ENCODE results near the gene WDR93.

Gene WDR93

DNA sequence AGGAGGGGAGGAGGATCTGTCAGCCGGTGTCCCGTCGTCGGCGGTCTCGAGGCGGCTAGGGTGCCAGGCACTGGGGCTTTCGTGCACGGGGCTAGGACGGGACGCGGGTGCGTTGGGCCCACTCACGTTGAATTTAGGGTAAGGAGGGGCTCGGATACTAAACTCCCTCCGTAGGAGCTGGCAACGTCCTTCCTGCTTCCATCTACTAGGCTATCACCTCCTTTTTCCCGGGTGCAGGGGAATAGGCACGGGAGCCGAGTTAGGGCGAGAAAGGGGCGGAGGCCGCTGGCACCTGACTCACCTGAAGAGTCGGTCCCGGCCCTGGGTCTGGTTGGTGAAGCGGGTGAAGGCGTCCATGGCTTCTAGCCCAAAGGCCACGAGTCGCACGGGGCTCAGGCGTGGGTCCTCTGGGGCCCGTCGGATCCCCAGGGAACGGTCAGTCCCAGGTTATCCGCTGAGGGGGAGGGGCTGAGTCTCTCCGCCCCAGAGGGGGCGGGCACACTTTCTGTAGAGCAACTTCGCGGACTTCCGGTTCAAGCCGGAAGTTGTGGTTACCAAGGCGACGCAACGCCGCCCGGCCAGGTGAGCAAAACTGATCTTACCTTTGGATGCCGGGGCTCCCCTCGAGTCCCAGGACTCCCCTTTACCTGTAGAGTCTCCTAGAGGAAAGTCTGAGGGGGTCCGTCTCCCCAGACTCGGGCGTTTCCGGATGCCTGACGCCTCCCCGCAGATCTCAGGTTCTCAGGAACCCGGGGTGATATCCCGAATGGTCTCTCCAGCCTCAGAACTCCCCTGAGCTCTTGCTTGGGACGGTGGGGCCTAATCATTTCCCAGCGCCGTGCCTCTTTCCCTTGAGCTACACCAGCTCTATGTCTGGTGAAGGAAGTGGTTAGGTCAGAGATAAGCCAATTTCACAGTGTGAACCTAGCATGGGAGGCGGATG, at the start of gene WDR93, which contains the start of gene PEX11A:
WDR93 (plus strand) TSS at position 536 of the 943 bp plus-strand sequence. CDS start 10,936 bp downstream, outside the sequence.
PEX11A (minus strand) TSS at position 479 of the 943 bp plus-strand sequence; CDS start at position 357, 122 bp downstream.
- peak; percentile 52 for DNase-seq

DNA sequence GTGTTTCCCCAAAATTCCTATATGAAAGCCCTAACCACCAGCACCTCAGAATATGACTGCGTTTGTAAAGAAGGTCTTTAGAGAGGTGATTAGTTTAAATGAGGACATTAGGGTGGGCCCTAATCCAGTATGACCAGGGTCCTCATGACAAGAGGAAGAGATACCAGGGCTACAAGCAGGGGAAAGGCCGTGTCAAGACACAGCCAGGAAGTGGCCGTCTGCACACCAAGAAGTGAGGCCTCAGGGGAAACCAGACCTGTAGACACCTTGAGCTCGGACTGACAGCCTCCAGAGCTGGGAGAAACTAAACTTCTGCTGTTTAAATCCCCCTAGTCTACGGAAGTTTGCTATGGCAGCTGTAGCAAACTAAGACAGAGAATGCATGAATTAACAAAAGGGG, 49.6 kb upstream of the WDR93 start:
- no peak for DNase-seq

DNA sequence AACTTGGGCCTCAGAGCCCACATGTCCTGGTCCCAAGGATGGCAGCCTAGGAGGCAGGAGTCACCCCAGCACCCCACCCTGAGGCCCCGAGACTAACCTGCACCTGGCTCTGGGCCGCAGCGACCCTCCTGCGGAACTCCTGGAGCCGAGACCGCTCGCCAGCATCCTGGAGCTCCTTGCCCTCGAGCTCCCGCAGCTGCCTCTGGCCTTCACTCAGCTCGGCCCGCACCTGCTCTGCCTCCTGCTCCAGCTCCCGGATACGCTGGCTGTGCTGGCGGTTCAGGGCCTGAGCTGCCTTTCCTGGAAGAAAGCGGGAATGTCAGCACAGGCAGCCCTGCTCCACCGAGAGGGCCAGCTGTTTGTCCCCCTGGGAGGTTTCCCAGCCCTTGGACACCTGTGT, 48.5 kb upstream of the WDR93 start:
- DNase-seq = no peak

DNA sequence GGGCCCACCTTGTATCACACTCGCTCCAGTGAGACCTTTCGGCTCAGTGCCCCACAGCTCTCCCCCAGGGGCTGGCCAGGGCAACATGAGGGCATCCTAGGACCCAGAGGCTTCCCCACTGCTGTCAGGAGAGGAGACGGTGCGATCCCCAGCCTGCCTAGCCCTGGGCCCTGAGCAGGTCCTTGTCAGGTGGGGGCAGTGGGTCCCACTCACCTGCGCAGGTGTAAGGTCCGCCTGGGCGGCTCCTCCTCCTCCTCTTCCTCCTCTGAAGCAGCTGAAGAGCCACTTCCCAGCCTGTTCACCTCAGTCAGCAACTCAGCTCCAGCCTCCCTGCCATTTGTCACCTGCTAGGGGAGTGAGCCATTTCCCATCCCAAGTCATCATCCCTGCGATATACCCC, 44.9 kb upstream of the WDR93 start:
- no peak for DNase-seq

DNA sequence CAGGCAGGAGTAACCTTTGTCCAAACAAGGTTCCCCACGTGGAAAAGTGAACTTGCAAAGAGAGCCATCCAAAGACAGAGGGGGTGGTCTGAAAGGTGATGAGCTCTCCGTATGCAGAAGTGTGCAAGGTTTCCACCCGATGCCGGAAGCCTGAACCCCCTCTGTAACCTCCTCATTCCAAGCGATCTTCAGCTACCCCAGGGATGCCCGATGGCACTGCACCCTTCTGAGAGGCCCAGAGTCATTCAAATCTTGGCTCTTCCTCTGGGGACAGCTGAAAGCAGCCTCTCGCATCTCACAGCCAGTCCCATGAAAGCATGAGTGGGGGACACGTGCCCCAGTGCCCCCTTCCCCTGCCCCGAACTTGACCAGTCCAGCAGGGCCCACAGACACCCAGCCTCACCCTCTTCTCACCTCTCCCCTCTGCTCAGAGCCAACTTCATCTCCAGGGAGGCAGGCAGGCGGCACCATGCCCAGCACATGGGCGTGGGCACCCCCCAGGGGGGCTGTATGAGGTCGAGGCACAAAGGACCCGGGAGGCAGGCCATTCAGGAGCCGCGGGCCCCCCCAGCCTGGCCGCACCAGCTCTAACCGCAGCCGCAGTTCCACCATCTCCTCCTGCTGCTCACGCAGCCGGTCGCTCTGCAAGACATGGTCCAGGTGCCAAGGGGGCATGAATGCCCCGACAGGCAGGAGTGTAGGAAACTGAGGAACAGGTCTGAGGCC, 44.0 kb upstream of the WDR93 start:
- no peak for DNase-seq

DNA sequence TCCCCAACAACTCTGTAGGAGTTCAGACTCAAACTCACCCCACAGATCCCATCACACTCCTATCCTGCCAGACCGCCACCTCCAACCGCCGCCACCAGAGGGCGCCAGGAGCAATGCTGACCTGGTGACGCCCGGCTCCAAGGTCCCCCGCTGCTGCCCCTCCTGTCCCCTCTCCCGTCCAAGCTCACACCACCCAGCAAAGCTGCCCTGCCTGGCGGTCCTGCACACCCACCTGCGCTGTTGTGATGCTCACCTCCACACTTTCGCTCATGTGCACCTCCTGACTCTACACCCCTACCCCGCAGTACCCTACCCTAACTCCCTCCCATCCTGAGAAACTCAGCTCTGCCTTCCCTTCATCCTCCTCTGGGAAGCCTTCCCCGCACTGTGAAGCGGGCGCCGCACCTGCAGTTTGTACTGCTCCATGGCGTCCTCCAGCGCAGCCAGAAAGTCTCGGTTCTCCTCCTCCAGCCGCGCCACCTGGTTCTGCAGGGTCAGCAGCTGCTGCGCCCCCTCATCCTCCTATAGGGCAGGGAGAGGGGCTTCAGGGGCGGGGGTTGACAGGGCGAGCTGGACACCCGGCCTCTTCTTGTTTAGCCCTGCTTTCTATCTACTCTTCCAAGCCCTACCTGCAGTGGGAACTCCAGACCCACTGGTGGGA, 43.3 kb upstream of the WDR93 start:
- peak; percentile 22 for DNase-seq

DNA sequence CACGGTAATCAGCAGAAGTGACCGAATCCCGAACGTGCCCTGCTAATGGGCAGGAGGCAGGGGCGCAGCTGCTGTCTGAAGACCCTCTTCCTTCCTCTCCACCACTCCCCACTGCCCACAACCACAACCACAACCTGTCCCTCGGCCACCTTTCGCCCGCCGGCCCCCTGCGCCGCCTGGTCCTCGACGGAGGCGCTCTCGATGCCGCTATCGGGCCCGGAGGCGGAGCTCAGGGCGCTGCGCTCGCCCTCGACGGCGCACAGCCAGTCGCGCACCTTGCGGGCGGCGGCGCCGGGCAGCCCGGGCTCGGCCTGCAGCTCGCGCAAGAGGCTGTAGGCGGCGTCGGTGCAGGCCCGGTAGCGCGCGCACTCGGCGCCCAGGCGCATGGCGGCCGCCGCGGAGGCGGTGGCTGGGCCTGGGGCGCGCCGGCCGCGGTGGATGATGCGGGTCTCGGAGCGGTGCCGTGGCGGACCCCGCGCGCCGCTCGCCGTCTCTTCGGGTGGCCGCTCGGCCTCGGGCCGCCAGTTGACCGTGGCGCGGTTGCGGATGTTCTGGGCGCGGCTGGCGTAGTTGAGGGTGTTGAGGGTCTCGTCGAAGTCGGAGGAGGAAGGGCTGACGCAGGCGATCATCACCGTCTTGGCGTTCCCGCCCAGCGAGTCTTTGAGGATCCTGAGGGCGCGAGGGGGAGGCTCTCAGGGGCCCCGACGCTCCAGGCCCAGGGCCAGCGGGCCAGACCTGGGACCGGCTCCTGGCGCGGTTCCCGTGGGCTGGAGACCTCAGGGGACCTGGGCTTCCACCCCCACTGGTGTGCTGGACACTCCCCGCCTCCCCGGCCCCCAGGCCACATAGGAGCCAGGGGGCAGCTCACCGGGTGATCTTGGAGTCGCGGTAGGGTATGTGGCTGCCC, 42.3 kb upstream of the WDR93 start:
- DNase-seq = no peak

DNA sequence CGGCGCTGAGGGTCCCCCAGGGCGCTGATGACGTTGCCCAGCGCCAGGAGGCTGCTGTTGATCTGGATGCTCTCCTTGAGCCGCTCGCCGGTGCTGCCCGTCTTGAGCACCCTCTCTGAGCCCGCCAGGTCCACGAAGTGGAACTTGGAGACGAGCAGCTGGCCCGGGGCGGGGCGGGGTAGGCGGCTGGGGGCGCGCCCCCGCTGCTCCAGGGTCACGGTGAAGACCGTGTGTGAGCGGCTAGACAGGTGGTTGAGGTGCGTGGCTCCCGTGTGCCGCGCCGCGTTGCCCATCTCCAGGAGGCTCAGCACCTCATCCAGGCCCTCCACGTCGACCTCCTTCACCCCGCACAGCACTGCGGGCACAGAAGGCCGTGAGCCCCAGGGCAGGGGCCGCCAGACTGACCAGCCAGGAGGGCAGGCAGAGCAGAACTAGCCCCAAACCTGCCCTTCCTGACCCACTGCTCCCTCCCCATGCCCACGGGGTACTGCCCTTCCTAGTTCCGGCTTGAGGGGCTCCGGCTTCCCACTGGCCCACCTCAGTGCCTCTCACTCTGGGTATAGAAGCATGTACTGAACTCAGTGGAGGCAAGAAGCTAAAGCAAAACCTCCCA, 41.5 kb upstream of the WDR93 start:
- no peak for DNase-seq

DNA sequence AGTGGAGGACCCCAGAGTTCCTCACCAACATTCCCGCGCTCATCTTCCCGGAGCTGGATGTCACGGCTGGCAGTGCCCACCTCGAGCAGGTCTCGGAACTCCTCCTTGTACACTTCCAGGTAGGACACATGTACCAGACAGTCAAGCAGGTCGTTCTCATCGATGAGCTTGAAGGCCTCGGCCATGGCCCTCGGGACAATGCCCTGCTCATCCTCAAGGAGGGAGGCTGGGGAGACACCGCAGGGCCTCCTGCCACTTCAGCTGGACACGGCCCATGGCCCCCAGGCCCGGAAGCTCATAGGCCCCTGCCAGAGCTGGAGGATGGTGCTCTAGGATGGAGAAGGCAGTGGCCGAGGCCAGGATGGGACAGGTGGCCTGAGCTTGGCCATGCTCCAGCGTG, 40.9 kb upstream of the WDR93 start:
- DNase-seq = no peak

DNA sequence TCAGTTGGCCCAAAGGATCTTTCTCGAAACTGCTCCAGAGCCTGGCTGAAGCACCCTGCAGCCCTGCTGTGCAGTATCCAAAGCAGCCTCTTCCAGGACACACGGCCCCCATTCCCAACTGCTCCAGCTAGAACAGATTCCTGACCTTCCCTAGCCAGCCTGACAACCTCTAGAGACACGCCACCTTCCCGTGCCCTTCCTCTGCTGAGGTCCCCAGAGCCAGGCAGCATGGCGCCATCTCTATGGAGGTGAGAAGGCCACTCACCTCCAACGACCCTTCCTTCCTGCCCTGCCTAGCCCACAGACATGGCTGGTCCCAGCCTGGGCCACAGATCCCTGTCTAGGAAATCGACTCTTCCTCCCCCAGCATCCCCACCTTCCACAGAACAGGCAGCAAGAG, 38.5 kb upstream of the WDR93 start:
- no peak for DNase-seq

DNA sequence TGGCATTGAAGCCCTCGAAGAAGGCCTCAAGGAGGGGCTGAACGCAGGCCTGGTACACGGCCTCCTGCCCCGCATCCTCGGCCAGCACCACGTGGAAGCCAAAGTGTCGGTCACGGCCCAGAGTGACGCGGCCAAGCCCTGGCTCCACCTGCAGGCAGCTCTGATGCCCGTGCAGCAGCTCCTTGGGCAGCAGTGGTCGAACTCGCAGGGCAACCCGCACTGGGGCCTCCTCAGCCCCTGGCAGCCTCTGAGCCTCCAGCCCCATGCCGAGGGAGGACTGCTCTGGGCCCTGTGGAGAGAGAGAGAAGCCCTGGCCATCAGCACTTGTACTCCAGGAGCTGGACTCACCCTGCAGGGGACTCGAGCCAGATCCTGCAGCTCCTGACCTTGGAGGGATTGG, 37.9 kb upstream of the WDR93 start:
- DNase-seq = no peak

DNA sequence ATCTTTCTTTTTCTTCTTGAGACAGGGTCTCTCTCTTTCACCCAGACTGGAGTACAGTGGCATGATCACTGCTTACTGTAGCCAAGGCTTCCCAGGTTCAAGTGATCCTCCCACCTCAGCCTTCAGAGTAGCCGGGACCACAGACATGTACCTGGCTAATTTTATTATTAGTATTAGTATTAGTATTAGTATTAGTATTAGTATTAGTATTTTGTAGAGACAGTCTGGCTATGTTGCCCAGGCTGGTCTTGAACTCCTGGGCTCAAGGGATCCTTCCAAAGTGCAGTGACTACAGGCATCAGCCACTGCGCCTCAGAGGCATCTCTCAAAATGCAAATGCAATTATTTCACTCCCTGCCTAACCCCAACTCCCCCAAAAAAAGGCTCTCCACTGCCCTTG, 37.0 kb upstream of the WDR93 start:
- no peak for DNase-seq

DNA sequence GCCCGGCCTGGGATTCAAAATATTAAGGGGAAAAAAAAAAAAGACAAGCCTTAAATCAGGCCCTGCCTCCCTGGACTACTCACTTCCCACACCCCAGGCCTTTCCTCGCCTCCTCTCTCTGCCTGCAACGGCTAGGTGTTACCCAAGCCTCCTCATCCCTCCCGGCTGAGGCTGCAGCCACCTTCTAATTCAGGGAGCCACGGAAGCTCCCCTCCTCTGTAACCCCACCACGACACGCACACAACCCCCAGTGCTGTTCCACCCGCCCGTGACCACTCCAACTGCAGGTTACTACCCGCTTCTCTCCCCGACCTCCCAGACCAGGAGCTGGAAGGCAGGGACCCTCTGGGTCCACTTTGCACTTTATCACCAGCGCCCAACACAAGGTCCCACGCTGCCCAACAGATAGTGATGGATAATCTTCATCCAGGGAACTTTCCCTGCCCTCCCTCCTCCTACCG, 36.3 kb upstream of the WDR93 start:
- no peak for DNase-seq

DNA sequence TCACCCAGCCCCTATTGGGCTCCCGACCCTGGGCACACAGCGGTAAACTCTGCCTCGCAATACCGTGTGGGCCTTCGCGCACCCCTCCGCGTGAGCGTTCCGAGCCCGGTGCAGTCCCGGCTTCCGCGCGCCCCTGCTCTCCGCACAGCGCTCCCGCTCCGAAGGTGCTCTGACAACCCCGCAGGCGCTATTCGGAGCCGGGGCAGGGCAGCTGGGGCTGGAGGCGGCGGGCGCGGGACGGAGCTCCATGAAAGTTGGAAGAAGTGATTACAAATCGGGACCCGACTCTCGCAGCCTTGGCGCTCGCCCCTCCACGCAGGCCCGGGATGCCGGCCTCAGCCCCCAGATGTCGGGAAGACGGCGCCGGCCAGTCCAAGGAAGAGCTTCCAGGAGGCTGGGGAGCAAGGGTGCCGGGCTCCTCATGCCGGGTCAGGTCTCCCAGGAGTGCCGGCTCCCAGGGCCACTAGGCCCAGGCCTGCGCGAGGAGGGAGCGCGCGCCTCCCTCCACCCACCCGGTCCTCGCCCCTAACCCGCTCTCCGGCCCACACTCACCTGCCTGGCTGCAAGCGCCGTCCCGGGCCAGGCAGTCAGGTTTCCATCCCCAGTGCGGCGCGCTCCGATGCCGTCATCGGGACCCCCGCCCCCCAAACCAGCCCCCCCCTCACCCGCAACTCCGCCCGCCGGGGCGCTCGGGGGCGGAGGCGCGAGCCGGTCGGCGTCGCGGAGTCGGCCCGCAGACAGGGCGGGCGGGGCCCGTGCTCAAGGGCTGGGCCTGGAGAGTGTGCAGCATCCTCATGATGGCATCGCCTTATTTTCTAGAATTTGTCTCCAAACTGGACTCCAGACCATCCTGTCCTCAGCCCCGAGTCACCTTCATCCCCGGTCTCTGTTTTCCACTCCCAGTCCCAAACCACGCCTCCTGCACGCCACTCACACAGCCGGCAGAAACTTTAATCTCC, 35.5 kb upstream of the WDR93 start, which contains the start of gene KIF7:
KIF7 (minus strand) TSS at position 621 of the 959 bp plus-strand sequence. CDS start 2,537 bp downstream, outside the sequence.
- DNase-seq = peak; percentile 19

DNA sequence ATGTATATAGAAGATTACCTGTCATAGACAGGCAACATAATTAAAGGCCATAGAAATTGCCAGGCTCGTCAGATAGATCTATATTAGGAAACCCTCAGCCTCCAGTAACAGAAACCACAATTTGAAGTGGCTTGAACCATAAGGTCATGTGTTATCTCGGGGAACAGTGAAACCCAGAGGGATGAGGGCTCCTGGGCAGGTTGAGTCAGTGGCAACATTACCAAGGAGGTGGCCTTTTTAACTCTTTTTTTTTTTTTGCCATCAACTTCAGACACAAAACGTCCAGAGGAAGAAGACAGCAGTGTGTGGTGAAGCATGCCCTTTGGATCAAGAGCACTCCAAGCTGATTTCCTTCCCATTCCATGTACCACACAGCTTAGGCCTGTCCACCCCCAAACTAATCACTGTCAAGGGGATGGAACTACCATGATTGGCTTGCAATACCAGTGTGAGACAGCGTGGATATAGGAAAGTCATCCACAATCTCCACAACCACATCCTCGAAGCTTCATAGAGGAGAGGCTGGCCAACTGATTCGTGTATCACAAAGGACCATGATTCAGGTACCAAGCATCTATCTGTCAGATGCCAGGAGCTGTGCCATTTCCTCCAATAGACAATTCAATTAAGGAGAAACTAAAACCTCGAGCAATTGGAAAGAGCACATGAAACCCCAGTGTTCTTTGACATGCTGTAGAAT, 34.3 kb upstream of the WDR93 start:
- no peak for DNase-seq

DNA sequence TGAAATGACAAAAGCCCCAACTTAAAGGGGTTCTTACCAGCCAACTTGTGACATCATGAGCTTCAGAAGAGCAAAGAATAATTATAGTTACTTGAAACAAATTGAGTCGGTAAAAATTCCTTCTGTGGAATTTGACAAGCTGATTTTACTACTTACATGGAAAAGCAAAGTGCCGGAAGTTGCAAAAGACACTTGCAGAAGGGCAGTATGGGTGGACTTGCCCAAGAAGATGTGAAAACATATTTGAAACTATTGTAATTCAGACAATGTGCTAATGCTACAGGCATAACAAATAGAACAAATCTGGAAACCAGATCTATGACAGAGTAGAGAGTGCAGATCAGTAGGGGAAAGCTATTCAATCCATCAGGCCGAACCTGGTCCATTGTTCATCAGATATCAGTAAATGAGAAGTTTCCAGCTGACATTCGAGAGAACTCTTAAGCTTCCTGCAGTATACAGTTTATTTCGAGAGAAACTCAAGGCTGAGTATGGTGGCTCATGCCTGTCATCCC, 32.9 kb upstream of the WDR93 start:
- DNase-seq = no peak

DNA sequence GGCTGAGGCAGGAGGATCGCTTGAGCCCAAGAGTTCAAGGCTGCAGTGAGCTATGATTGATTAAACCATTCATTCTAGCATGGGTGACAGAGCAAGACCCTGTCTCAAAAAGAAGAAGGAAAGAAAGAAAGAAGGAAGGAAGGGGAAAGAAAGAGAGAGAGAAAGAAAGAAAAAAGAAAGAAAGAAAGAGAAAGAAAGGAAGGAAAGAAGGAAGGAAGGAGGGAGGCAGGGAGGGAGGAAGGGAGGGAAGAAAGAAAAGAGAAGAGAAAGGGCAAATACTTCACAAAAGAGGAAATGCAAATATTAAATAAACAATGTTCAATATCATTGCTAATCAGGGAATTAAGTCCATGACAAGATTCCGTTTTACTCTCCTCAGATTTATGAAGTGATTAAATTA, 31.3 kb upstream of the WDR93 start:
- DNase-seq = no peak

DNA sequence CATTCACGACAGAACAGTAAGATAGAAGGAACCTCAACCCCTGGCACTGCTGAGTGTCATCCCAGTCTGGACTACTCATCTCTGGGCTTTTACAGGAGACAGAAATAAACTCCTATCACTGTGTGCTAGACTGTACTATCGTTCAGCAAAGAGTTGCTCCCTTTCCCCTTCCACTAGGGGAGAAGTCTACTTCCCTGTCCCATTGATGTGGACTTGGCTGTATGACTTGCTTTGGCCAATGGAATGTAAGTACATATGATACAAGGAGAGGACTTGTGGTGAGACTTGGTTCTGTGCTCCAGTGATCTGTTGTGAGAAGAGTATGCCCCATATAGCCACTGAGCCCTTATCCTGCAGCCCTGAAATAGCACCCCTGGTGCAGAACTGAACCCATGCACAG, 30.1 kb upstream of the WDR93 start:
- DNase-seq = no peak

DNA sequence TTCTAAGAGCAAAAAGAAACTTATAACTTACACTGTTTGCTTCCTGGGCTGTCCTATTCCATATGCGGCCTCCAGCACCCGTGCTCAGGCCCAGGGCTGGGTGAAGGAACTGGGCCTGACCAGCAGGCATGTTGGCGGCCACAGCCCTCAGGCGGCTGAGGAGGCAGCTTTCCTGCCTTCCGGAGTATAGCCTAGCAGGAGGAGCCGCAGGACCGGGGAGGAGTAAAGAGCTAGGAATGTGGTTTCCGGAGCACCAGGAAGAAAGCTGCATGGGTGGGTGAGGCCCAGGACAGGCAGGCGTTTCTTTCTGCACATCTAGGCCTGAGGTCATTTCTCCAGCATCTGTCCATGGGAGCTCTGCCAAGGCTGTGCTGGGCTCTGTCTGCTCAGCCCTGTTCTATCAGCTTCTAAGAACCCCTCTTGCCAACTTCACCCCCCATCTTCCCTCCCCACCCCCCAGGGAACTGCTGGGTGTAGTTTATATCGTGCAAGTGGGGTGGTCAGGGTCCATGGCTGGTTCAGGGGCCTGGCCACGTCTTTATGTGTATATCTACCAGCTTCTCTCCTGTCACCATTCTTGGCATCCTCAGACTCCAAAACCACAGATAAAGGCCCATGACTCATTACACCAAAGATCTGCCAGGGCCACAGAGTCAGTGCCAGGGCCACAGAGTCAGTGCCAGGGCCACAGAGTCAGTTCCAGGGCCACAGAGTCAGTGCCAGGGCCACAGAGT, 27.6 kb upstream of the WDR93 start:
- no peak for DNase-seq
